HL-60 (cell line): Measurements from ENCODE around the gene SPATA24.

ENCODE experiments used
- CTCF ChIP-seq: IDR thresholded peaks from one replicate; pipeline ENCODE4 v1.5.1; 2011; ENCODE audit warnings: low read length, control low read depth, inconsistent platforms; ENCODE audit not compliant: insufficient read depth
- POLR2AphosphoS5 ChIP-seq: IDR thresholded peaks from 2 replicates; pipeline ENCODE4 v1.6.1; 2012; ENCODE audit warnings: low read depth
- REST ChIP-seq: IDR thresholded peaks from 2 replicates; pipeline ENCODE4 v1.6.1; 2012; ENCODE audit warnings: low read depth; ENCODE audit not compliant: insufficient replicate concordance

DNA sequence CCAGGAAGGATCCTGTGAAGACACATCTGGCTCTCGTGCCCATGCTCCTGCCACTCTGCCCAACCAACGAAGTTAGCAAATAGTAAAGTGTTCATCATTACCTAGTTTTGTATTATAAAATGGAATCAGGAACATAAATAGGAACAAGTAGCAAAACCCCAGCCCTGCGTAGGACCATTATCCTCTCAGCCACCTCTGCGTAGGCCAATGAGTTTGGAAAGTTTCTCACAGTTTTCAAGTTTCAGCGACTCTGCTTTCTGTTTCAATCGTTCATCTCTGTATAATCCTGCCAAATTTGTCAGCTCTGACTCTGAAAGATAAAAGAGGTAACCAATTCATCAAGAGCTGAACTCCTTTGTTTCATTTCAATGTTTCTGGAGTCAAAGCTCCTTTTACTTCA is 10.1 kb upstream of the SPATA24 start:
- TF ChIP-seq REST (no peak), CTCF (no peak), POLR2AphosphoS5 (no peak)
